ENCODE data around the gene NIPAL3.

Gene NIPAL3

DNA sequence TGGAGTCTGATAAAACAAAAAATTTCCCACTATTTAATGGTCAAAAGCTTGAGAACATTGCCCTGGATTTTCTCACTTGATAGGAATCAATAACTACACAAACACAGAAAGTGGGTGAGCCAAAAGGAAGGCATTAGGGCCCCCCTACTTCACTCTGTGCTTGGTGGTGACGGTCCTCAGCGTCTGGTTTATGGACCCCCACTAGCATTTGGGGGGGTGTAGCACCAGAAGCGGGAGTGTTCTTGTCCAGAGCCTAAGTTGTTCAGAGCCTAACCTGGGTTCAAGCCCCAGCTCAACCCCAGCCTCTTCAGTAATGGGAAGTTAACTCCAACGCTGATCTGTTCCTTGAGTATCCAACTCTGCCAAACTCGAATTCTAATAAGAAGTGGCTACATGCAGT, 35.1 kb upstream of the NIPAL3 start:
- no peaks in the 10 kb centered on the region; a peak in 1 of 22 replicates for H4K20me1 ChIP-seq
- no peaks in the 10 kb centered on the region for H3K36me3 ChIP-seq
- no peak overlapping the region for H3K27ac ChIP-seq
- H3K27me3 ChIP-seq, result peaks cover 0 to 8% (median 0%) of the 10 kb centered on the region in 11 experiments; a peak in 1 of 22 replicates
- peaks cover 6 to 39% (median 23%) of the 10 kb centered on the region in 10 experiments for H3K4me1 ChIP-seq
- no peak overlapping the region for H3K4me3 ChIP-seq
- peak overlapping the region in 3 of 11 experiments; percentile 18 to 38 (median 38); a peak in 2 of 22 replicates for H3K4me2 ChIP-seq
- H3K9me3 ChIP-seq (replicated peaks in 1 of 11), result no peaks in the 10 kb centered on the region
- H3K9ac ChIP-seq, result no peak overlapping the region
- no peak for TF ChIP-seq Cebpa-rat (IDR thresholded peaks at IDR 0.05)

DNA sequence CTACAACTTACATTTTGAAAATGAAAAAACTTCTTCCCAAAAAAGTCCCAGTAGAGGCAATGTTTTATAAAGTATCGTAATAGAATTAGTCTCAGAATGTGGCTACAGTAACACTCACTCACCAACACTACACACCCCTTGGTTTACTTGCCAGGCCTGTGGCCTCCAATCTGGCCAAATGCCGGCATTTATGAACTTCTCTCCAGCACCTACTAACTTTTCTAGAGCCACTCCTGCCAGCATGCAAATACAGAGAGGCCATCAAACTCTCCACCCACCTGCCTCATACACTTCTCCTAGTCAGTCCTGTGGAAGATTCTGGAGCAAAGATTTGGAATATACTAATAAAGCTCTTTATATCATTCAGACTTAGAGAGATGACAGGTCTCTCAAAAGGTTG, 34.3 kb upstream of the NIPAL3 start:
- peaks cover 6 to 46% (median 28%) of the 10 kb centered on the region in 10 experiments for H3K4me1 ChIP-seq
- no peak overlapping the region for H3K27ac ChIP-seq
- H3K36me3 ChIP-seq, result no peaks in the 10 kb centered on the region
- no peak for TF ChIP-seq Cebpa-rat (IDR thresholded peaks at IDR 0.05)
- no peak overlapping the region for H3K4me3 ChIP-seq
- peaks cover 0 to 8% (median 0%) of the 10 kb centered on the region in 11 experiments; a peak in 1 of 22 replicates for H3K27me3 ChIP-seq
- no peaks in the 10 kb centered on the region for H3K9me3 ChIP-seq (replicated peaks in 1 of 11)
- H3K4me2 ChIP-seq, result no peak overlapping the region
- no peak overlapping the region for H3K9ac ChIP-seq
- no peaks in the 10 kb centered on the region; a peak in 1 of 22 replicates for H4K20me1 ChIP-seq

DNA sequence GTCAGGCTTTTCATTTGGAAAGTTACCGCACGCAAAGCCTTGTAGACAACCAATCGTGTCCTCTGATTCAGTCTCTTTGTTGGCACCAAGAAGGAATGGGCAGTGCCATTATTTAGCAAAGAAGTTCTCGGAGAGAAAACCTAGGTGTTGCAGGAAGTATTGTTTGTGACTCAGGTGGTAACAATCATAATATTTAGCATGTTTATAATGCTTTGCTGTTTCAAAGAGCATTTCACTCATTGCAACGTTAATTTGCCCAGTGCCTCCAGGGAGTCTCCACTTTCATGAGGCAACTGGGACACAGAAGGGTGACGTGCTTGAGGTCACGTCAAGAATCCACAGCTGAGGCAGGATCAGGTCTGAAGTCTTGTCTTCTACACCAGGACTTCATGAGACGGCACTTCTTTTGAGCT, 33.4 kb upstream of the NIPAL3 start:
- TF ChIP-seq Cebpa-rat (IDR thresholded peaks at IDR 0.05), result no peak
- H3K27me3 ChIP-seq, result peaks cover 0 to 8% (median 0%) of the 10 kb centered on the region in 11 experiments; a peak in 2 of 22 replicates
- H3K9me3 ChIP-seq (replicated peaks in 1 of 11), result no peaks in the 10 kb centered on the region
- H3K4me1 ChIP-seq, result peaks cover 6 to 48% (median 28%) of the 10 kb centered on the region in 10 experiments
- no peak overlapping the region for H3K4me3 ChIP-seq
- H3K36me3 ChIP-seq, result no peaks in the 10 kb centered on the region
- H4K20me1 ChIP-seq, result no peaks in the 10 kb centered on the region; a peak in 1 of 22 replicates
- H3K9ac ChIP-seq, result no peak overlapping the region
- no peak overlapping the region for H3K27ac ChIP-seq
- peak overlapping the region in 3 of 11 experiments; percentile 10 to 32 (median 12); a peak in 6 of 22 replicates for H3K4me2 ChIP-seq

GRCh38 chr1:24383381-24383940, 32.1 kb upstream of the NIPAL3 start:
- Histone ChIP-seq H3K36me3 (no peaks in the 10 kb centered on the region), H3K27ac (peak overlapping the region in 5 of 11 experiments; percentile 4 to 77 (median 72); a peak in 9 of 22 replicates), H3K4me3 (no peak overlapping the region), H3K4me1 (peaks cover 6 to 53% (median 28%) of the 10 kb centered on the region in 10 experiments), H4K20me1 (no peaks in the 10 kb centered on the region), H3K9me3 (replicated peaks in 1 of 11) (no peaks in the 10 kb centered on the region), H3K27me3 (peaks cover 0 to 8% (median 0%) of the 10 kb centered on the region in 11 experiments; a peak in 2 of 22 replicates), H3K4me2 (peak overlapping the region in 8 of 11 experiments; percentile 50 to 88 (median 61); a peak in 14 of 22 replicates), H3K9ac (no peak overlapping the region)
- TF ChIP-seq Cebpa-rat (IDR thresholded peaks at IDR 0.05), result no peak

GRCh38 chr1:24384251-24385090, 31.1 kb upstream of the NIPAL3 start:
- H3K4me3 ChIP-seq, result peak overlapping the region in 1 of 10 experiments; percentile 17; a peak in 1 of 20 replicates
- TF ChIP-seq Cebpa-rat (IDR thresholded peaks at IDR 0.05), result peak in 5 of 11 experiments; percentile 11 to 68 (median 12); a peak in 4 of 22 replicates
- H3K36me3 ChIP-seq, result no peaks in the 10 kb centered on the region
- H3K4me1 ChIP-seq, result peaks cover 6 to 53% (median 28%) of the 10 kb centered on the region in 10 experiments
- peaks cover 0 to 8% (median 0%) of the 10 kb centered on the region in 11 experiments; a peak in 2 of 22 replicates for H3K27me3 ChIP-seq
- peak overlapping the region in 9 of 11 experiments; percentile 4 to 77 (median 57); a peak in 17 of 22 replicates for H3K27ac ChIP-seq
- no peaks in the 10 kb centered on the region for H3K9me3 ChIP-seq (replicated peaks in 1 of 11)
- H3K9ac ChIP-seq, result peak overlapping the region in 6 of 11 experiments; percentile 1 to 62 (median 45); a peak in 7 of 22 replicates
- H3K4me2 ChIP-seq, result peak overlapping the region; percentile 18 to 88 (median 58); a peak in 21 of 22 replicates
- H4K20me1 ChIP-seq, result no peaks in the 10 kb centered on the region

GRCh38 chr1:24385160-24385940, 30.3 kb upstream of the NIPAL3 start:
- no peaks in the 10 kb centered on the region for H3K9me3 ChIP-seq (replicated peaks in 1 of 11)
- no peak for TF ChIP-seq Cebpa-rat (IDR thresholded peaks at IDR 0.05)
- H3K4me1 ChIP-seq, result peaks cover 6 to 45% (median 27%) of the 10 kb centered on the region in 10 experiments
- peaks cover 0 to 8% (median 0%) of the 10 kb centered on the region in 11 experiments; a peak in 2 of 22 replicates for H3K27me3 ChIP-seq
- H3K27ac ChIP-seq, result peak overlapping the region in 8 of 11 experiments; percentile 4 to 77 (median 59); a peak in 15 of 22 replicates
- H3K4me3 ChIP-seq, result no peak overlapping the region
- H4K20me1 ChIP-seq, result no peaks in the 10 kb centered on the region
- H3K4me2 ChIP-seq, result peak overlapping the region in 9 of 11 experiments; percentile 44 to 88 (median 60); a peak in 17 of 22 replicates
- no peaks in the 10 kb centered on the region for H3K36me3 ChIP-seq
- peak overlapping the region in 4 of 11 experiments; percentile 30 to 62 (median 58); a peak in 3 of 22 replicates for H3K9ac ChIP-seq

DNA sequence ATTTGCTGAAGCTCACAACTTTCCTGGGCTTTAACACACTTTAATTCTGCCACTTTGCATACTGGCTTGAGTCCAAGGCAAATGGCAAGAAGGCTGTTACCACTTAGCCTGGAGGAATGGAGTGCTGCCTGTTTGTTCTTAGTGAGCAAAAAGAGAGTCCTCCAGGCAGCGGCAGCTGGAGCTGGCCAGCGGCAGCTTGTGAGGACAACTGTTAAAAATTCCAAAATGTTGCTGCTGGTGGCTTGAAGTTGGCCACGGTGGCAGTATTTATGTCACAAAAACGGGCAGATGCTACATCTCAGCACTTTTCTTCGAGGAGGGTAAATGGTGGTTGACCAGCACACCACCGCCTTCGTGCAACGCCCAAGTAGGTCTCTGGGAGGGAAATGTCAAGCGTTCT, 29.4 kb upstream of the NIPAL3 start:
- Histone ChIP-seq H3K9me3 (replicated peaks in 1 of 11) (no peaks in the 10 kb centered on the region), H3K4me3 (no peak overlapping the region), H3K4me2 (peak overlapping the region in 3 of 11 experiments; percentile 60 to 84 (median 73); a peak in 3 of 22 replicates), H3K27ac (no peak overlapping the region), H3K9ac (no peak overlapping the region), H3K27me3 (peaks cover 0 to 3% (median 0%) of the 10 kb centered on the region in 11 experiments; a peak in 2 of 22 replicates), H4K20me1 (no peaks in the 10 kb centered on the region), H3K36me3 (no peaks in the 10 kb centered on the region), H3K4me1 (peaks cover 6 to 44% (median 27%) of the 10 kb centered on the region in 10 experiments)
- no peak for TF ChIP-seq Cebpa-rat (IDR thresholded peaks at IDR 0.05)

DNA sequence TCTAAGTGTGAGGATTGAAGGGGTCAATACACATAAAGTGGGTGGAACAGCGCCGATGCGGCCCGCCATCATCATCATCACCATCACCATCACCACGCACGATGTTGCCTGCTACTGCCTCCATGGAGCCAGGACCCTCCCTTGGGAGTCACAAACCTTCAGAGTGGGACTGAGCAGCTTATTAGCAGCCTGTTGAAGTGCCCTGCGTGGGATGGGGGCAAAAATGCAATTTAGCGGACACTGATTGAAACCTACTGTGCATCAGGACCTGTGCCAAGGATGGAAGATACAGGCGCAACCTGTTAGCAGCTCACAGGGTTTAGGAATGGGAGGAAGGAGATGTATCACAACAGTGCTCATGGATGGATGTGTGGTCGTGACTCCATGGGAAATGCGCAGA, 28.7 kb upstream of the NIPAL3 start:
- no peak overlapping the region for H3K27ac ChIP-seq
- no peak for TF ChIP-seq Cebpa-rat (IDR thresholded peaks at IDR 0.05)

More for the DNA sequence above, 28.7 kb upstream of the NIPAL3 start:
- no peaks in the 10 kb centered on the region for H3K36me3 ChIP-seq
- peaks cover 8 to 51% (median 31%) of the 10 kb centered on the region in 10 experiments for H3K4me1 ChIP-seq
- H3K4me3 ChIP-seq, result no peak overlapping the region
- H3K9me3 ChIP-seq (replicated peaks in 1 of 11), result no peaks in the 10 kb centered on the region
- H3K27me3 ChIP-seq, result peaks cover 0 to 3% (median 0%) of the 10 kb centered on the region in 11 experiments; a peak in 1 of 22 replicates
- no peaks in the 10 kb centered on the region for H4K20me1 ChIP-seq
- no peak overlapping the region; a peak in 1 of 22 replicates for H3K4me2 ChIP-seq
- H3K9ac ChIP-seq, result no peak overlapping the region

Data from BLaER1 treated with 17β-estradiol and CSF1 and Interleukin-3, amounts not matched to agents 10 nM and 100 nM (cell line).